GM12874 (cell line): ENCODE results near the gene LRRC27.

Source experiments
- CTCF ChIP-seq: IDR thresholded peaks from 2 replicates; pipeline ENCODE4 v1.5.1; 2011; ENCODE audit warnings: low read depth, mild to moderate bottlenecking, control low read depth, low read length, moderate library complexity; ENCODE audit not compliant: insufficient read depth

Gene LRRC27

GRCh38 chr10:132355297-132355696 is 23.3 kb downstream of the LRRC27 start:
- no peak for TF ChIP-seq CTCF

DNA sequence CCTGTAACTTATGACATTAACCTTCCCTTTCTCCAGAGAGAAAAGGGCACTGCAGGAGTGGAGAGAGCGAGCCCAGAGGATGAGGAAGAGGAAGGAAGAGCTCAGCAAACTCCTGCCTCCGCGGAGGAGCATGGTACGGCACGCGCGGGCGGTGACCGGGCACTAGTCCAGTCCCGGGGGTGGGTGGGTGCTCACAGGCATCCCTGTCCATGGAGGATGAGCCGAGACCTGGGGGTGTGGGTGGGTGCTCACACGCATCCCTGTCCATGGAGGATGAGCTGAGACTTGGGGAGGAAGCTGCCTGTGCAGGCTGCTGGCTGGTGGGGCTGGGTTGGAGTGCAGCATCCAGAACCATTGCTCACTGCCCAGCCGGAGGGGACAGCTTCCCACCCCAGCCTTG is 23.8 kb downstream of the LRRC27 start:
- TF ChIP-seq CTCF: no peak

DNA sequence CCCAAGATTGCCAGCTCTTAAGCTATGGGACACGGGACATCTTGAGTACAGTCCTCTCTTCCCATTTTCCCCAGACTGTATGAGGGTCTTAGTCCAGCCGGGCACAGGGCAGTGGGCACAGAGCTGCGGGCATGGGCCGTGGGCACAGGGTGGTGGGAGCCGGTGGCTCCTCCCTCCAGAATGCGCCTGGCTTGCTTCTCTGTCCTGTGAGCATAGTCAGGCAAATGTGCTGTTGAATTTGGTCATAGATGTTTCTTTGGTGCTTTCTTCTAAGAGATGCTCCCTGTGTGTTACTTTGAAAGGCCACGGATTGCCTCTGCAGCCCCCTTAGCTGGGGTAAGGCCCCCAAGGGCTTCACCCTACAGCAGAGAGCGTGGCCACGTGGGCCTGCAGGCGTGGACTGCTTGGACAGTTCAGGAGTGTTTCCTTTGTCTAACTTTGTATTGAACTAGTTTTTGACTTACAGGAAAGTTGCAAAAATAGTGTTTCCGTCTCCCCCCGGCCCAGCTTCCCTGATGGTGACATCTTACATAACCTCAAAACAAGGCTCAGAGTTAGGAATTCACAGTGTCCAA is 24.7 kb downstream of the LRRC27 start:
- TF ChIP-seq CTCF: no peak

DNA sequence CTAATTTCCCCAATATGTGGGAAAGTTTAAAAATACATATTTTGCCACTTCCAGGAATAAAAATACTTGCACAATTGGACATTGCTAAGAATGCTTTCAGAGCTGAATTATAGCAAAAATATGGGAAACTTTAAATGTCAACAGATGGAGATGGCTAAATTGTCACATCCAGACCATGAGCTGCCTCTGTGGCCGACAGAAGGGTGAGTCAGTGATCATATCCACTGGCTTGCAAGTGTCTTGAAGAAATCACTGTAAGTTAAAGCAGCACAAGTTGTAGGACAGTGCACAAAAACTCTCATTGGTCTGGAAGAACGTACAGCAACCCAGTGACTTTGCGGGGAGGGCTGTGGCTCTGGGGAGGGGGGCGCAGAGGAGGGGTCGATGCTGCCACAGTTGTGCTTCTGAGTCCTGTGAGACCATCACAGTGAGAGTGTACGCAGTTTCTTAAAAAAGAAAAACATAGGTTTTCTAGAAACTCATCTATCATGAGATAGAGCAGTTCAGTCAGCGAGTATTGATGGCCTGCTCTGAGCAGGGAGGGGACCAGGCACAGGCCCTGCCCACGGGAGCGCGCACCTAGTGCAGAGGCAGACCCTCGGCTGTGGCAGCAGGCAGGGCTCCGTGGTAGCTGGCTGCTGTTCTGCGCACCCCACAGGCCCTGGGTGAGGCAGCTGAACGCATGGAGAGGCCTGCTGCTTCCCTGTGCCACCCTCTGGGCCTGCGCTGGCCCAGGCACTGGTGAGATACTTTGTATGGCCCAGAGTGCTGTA is 25.5 kb downstream of the LRRC27 start:
- TF ChIP-seq CTCF: no peak

- TF ChIP-seq CTCF: no peak
Measured at GRCh38 chr10:132359305-132360040, 27.5 kb downstream of the LRRC27 start.

- peak; percentile 72 for TF ChIP-seq CTCF
Measured at GRCh38 chr10:132360766-132361447, 28.9 kb downstream of the LRRC27 start.

GRCh38 chr10:132361581-132362101 is 29.6 kb downstream of the LRRC27 start:
- no peak for TF ChIP-seq CTCF
